ENCODE data around the gene MRPS18C. TPM values are rescaled to one million over a fixed set of nuclear protein-coding genes. Genes with fewer than 3 reads are reported as not detected.

Gene MRPS18C
- total RNA-seq (2022; extraction: Qiagen RNA extraction), result 42.9 to 64.9 TPM (median 45.7 TPM) in 5 replicates

DNA sequence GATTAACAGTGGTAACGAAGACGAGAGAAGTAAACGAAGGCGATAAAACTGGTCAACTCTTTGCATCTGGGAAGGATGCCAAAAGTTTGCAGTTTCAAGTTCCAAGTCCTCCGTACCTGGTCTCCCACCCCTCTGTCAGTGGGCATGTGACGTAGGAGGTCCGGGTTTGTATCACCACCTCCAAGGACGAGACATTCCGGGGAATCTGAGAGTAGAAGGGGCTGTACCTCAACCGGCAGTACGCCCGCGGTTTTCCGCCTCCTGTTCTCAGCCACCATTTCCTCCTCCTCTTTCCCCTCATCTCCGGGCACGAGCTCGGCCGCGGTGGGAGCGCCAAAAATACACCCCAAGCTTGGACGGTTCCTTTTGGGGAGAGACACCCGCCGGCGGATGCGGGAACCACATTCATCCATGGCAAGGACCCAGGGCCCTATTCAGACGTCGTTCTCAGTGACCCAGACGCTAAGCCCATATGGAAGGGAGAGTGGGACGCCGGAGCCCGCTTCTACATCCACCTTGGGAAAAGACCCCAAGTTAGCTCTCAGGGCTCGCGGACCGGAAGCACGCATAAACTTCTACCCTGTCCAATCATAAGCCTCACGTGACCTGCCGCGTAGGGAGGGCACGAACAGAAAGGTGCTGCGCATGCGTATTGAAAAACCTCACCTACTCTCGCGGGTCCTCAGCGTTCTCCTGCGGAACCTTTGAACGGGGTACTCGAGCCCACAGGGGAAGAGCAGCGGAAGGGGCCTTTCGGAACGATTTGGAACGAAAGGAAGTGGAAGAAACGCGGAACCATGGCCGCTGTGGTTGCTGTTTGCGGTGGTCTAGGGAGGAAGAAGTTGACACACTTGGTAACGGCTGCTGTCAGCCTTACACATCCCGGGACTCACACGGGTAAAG lies at the start of gene MRPS18C, which contains the start of gene HELQ:
Gene MRPS18C (plus strand): TSS at position 778 of the 903 bp plus-strand sequence. CDS start 20 bp downstream, at position 798.
Gene HELQ (minus strand): TSS at position 543 of the 903 bp plus-strand sequence. CDS start 130 bp downstream, at position 413.

GRCh38 chr4:83484500-83485461 lies 28.9 kb downstream of the MRPS18C start, which contains the start of gene ABRAXAS1:
Gene ABRAXAS1, minus strand, starts transcription at chr4:83485100. Its CDS starts 28 bp downstream, at chr4:83485072.

Other genes starting within 250 kb of the MRPS18C start
- 16.9 to 20.4 TPM (median 20.1 TPM) in 5 replicates for gene COQ2, start 171.3 kb upstream of the MRPS18C start, total RNA-seq (2022; extraction: Qiagen RNA extraction)
- gene HPSE, start 121.2 kb upstream of the MRPS18C start, total RNA-seq (2022; extraction: Qiagen RNA extraction), result 1.1 to 1.7 TPM (median 1.4 TPM) in 5 replicates
- gene HELQ, start 235 bp upstream of the MRPS18C start, total RNA-seq (2022; extraction: Qiagen RNA extraction), result 4.8 to 6.1 TPM (median 5.1 TPM) in 5 replicates
- gene ABRAXAS1, start 29.0 kb downstream of the MRPS18C start, total RNA-seq (2022; extraction: Qiagen RNA extraction), result 4.7 to 7.6 TPM (median 6.6 TPM) in 5 replicates
- 37.1 to 44.8 TPM (median 41.4 TPM) in 5 replicates for gene GPAT3, start 80.0 kb downstream of the MRPS18C start, total RNA-seq (2022; extraction: Qiagen RNA extraction)

Measured in A549 treated with CORT108297 at 1 μM for 4 hours (cell line).